H1 (cell line): ENCODE measurements around the gene KLC4. TPM values are rescaled to one million over a fixed set of nuclear protein-coding genes. Genes with fewer than 3 reads are reported as not detected.
A peak's percentile ranks its signal among the peaks of the same experiment; 100 is the strongest.

Experiments
- CTCF ChIA-PET: fragments of 300-600 bp; sonication (Branson Sonifier 250); formaldehyde crosslinking; loops from one replicate; lab custom pipeline; 2021; ENCODE audit not compliant: partially characterized antibody; lab: Charles Lee
- POLR2A ChIA-PET: fragments of 300-600 bp; sonication (Branson Sonifier 250); formaldehyde crosslinking; loops from one replicate; lab custom pipeline; 2021; ENCODE audit warnings: inconsistent platforms; ENCODE audit not compliant: partially characterized antibody; lab: Charles Lee
- DNase-seq, 2 experiments: peaks; one replicate each; pipeline versions ENCODE4 v3.0.0 to v3.0.0-alpha.2; 2010 to 2022; ENCODE audit warnings: low spot score in 2 of 2, low read depth in 1 of 2, mixed read lengths in 1 of 2
- FAIRE-seq: peaks from 2 replicates; lab custom pipeline; 2011; peaks lifted over from hg19 to GRCh38; lab: Jason Lieb, UNC
- H2AFZ ChIP-seq: 2 replicates; pipeline ENCODE4 v1.8.1; 2012; ENCODE audit warnings: low read length, inconsistent platforms
- H2AK5ac ChIP-seq: 2 replicates; pipeline ENCODE4 v1.6.1; 2013; ENCODE audit warnings: low read depth, low read length
- H2BK120ac ChIP-seq: replicated peaks from 2 replicates; pipeline ENCODE3; 2013; ENCODE audit warnings: low read depth, low read length, inconsistent platforms
- H2BK12ac ChIP-seq: 2 replicates; pipeline ENCODE4 v1.6.1; 2013; ENCODE audit warnings: low read depth, low read length
- H2BK15ac ChIP-seq: 2 replicates; pipeline ENCODE4 v1.6.1; 2013; ENCODE audit warnings: low read length
- H2BK20ac ChIP-seq: 2 replicates; pipeline ENCODE4 v1.6.1; 2013; ENCODE audit warnings: low read length
- H2BK5ac ChIP-seq: 2 replicates; pipeline ENCODE4 v1.6.1; 2013; ENCODE audit warnings: low read depth, low read length
- H3K14ac ChIP-seq: 2 replicates; pipeline ENCODE4 v1.6.1; 2013; ENCODE audit warnings: inconsistent platforms; ENCODE audit not compliant: insufficient read length
- H3K18ac ChIP-seq: 2 replicates; pipeline ENCODE4 v1.6.1; 2013; ENCODE audit warnings: low read length; ENCODE audit errors: extremely low read depth
- H3K23ac ChIP-seq: 2 replicates; pipeline ENCODE4 v1.6.1; 2013; ENCODE audit warnings: inconsistent platforms; ENCODE audit not compliant: insufficient read length
- H3K23me2 ChIP-seq: 2 replicates; pipeline ENCODE4 v1.6.1; 2013; ENCODE audit warnings: low read depth, low read length
- H3K27ac ChIP-seq: 2 replicates; pipeline ENCODE4 v1.6.1; 2011; ENCODE audit warnings: low read depth, low read length, inconsistent platforms
- H3K27me3 ChIP-seq, 4 experiments: replicated peaks in 1 of 4; 1 replicate in 1 of 4; 2 replicates in 3 of 4; pipeline versions ENCODE4 v1.6.1 to v1.8.1; 2011 to 2013; ENCODE audit warnings: low read length in 3 of 4, mild to moderate bottlenecking in 3 of 4, inconsistent platforms in 2 of 4, mixed read lengths in 2 of 4, moderate library complexity in 1 of 4; ENCODE audit not compliant: control insufficient read depth in 3 of 4, insufficient read depth in 3 of 4; ENCODE audit errors: extremely low read depth in 1 of 4
- H3K36me3 ChIP-seq, 4 experiments: 2 replicates each; pipeline versions ENCODE4 v1.6.1 to v1.8.1; 2011 to 2013; ENCODE audit warnings: mild to moderate bottlenecking in 4 of 4, low read length in 3 of 4, moderate library complexity in 2 of 4, control low read depth in 1 of 4, inconsistent platforms in 1 of 4; ENCODE audit not compliant: insufficient read depth in 4 of 4, control insufficient read depth in 2 of 4
- H3K4ac ChIP-seq: replicated peaks from 2 replicates; pipeline ENCODE3; 2013; ENCODE audit warnings: low read length, low read depth, mixed read lengths, inconsistent platforms; ENCODE audit not compliant: insufficient read length
- H3K4me1 ChIP-seq, 4 experiments: replicated peaks in 1 of 4; 1 replicate in 1 of 4; 2 replicates in 3 of 4; pipeline versions ENCODE4 v1.6.1 to v1.8.1; 2011 to 2013; ENCODE audit warnings: low read length in 3 of 4, inconsistent platforms in 2 of 4, mixed read lengths in 1 of 4; ENCODE audit not compliant: insufficient read depth in 4 of 4, control insufficient read depth in 3 of 4
- H3K4me2 ChIP-seq, 2 experiments: 2 replicates each; pipeline versions ENCODE4 v1.6.1 to v1.8.1; 2011 to 2013; ENCODE audit warnings: low read depth in 2 of 2, low read length in 2 of 2, control low read depth in 1 of 2, inconsistent platforms in 1 of 2, mild to moderate bottlenecking in 1 of 2; ENCODE audit not compliant: insufficient read depth in 1 of 2
- H3K4me3 ChIP-seq, 4 experiments: fragments of 200-600, 300-600 bp in 1 of 4; sonication (generic), shearing (Covaris generic), sonication (Bioruptor Twin) in 1 of 4; 2 replicates each; pipeline versions ENCODE4 v1.5.1 to v1.8.1; 2011 to 2016; ENCODE audit warnings: low read length in 4 of 4, low read depth in 3 of 4, control low read depth in 2 of 4, inconsistent platforms in 2 of 4, mild to moderate bottlenecking in 2 of 4, mixed read lengths in 1 of 4, moderate library complexity in 1 of 4; ENCODE audit not compliant: insufficient read depth in 2 of 4; ENCODE audit errors: extremely low read depth in 1 of 4
- H3K56ac ChIP-seq: replicated peaks from 2 replicates; pipeline ENCODE3; 2013; ENCODE audit warnings: low read depth, mild to moderate bottlenecking, mixed read lengths, low read length, inconsistent platforms; ENCODE audit not compliant: insufficient read length
- H3K79me1 ChIP-seq: 2 replicates; pipeline ENCODE4 v1.6.1; 2013; ENCODE audit warnings: low read depth, low read length, control low read depth
- H3K79me2 ChIP-seq, 2 experiments: 2 replicates each; pipeline versions ENCODE4 v1.6.1 to v1.8.1; 2012 to 2013; ENCODE audit warnings: low read length in 2 of 2, mild to moderate bottlenecking in 2 of 2, inconsistent platforms in 1 of 2; ENCODE audit not compliant: insufficient read depth in 2 of 2, control insufficient read depth in 1 of 2
- H3K9ac ChIP-seq, 4 experiments: replicated peaks in 1 of 4; 1 replicate in 1 of 4; 2 replicates in 3 of 4; pipeline versions ENCODE4 v1.6.1 to v1.8.1; 2011 to 2013; ENCODE audit warnings: low read depth in 3 of 4, low read length in 3 of 4, control low read depth in 2 of 4, mild to moderate bottlenecking in 2 of 4, moderate library complexity in 2 of 4, inconsistent platforms in 1 of 4; ENCODE audit errors: extremely low read depth in 1 of 4
- H3K9me3 ChIP-seq, 2 experiments: 2 replicates each; pipeline versions ENCODE4 v1.6.1 to v1.8.1; 2012 to 2013; ENCODE audit warnings: mild to moderate bottlenecking in 2 of 2, moderate library complexity in 2 of 2, control low read depth in 1 of 2, inconsistent platforms in 1 of 2, low read depth in 1 of 2, low read length in 1 of 2, mixed read lengths in 1 of 2; ENCODE audit not compliant: insufficient read depth in 2 of 2
- H4K20me1 ChIP-seq, 2 experiments: replicated peaks in 1 of 2; 2 replicates each; pipeline versions ENCODE3 to v1.8.1; 2011 to 2013; ENCODE audit warnings: inconsistent platforms in 2 of 2, low read length in 2 of 2, mild to moderate bottlenecking in 1 of 2; ENCODE audit not compliant: insufficient read depth in 2 of 2, control insufficient read depth in 1 of 2
- H4K5ac ChIP-seq: 2 replicates; pipeline ENCODE4 v1.6.1; 2013; ENCODE audit warnings: low read length, low read depth, mixed read lengths, inconsistent platforms; ENCODE audit not compliant: insufficient read length
- H4K8ac ChIP-seq: 2 replicates; pipeline ENCODE4 v1.8.0; 2013; ENCODE audit warnings: mild to moderate bottlenecking, moderate library complexity, low read length, inconsistent platforms; ENCODE audit not compliant: insufficient read depth; ENCODE audit errors: extremely low read depth
- H4K91ac ChIP-seq: replicated peaks from 2 replicates; pipeline ENCODE3; 2013; ENCODE audit warnings: low read length, mixed read lengths, inconsistent platforms; ENCODE audit not compliant: insufficient read length
- CTCF ChIP-seq, 3 experiments: IDR thresholded peaks; 1 replicate in 2 of 3; 2 replicates in 1 of 3; pipeline versions ENCODE4 v1.5.1 to v1.6.1; 2011; ENCODE audit warnings: low read length in 3 of 3, mild to moderate bottlenecking in 3 of 3, inconsistent platforms in 2 of 3, low read depth in 1 of 3, moderate library complexity in 1 of 3; ENCODE audit not compliant: insufficient read depth in 1 of 3; ENCODE audit errors: control extremely low read depth in 1 of 3
- KDM1A ChIP-seq: fragments of 200-600, 300-600 bp; sonication (generic); IDR thresholded peaks from 2 replicates; pipeline ENCODE4 v1.7.1; 2016; ENCODE audit warnings: mild to moderate bottlenecking, low read length, borderline replicate concordance
- RAD21 ChIP-seq, 2 experiments: IDR thresholded peaks in 1 of 2; conservative IDR thresholded peaks in 1 of 2; 2 replicates each; pipeline ENCODE4 v1.6.1; 2011; ENCODE audit warnings: low read depth in 2 of 2, low read length in 2 of 2, improper control_type of control experiment in 1 of 2, inconsistent platforms in 1 of 2, mild to moderate bottlenecking in 1 of 2, moderate library complexity in 1 of 2
- SUZ12 ChIP-seq: fragments of 200-600 bp; sonication (generic); IDR thresholded peaks from 2 replicates; pipeline ENCODE4 v1.6.1; 2012; ENCODE audit warnings: mild to moderate bottlenecking, inconsistent platforms, low read length, moderate library complexity, mixed read lengths
- WGBS, 2 experiments: shearing (Covaris generic) in 1 of 2; methylation state at CpG; one replicate each; pipeline versions ENCODE4 v1.1.6 to v1.1.7; 2013 to 2015; ENCODE audit warnings: low lambda C conversion rate in 2 of 2, mixed read lengths in 2 of 2, inconsistent platforms in 1 of 2, low coverage in 1 of 2, missing lambda C conversion rate in 1 of 2; ENCODE audit not compliant: insufficient replicate concordance in 2 of 2, insufficient coverage in 1 of 2, insufficient read length in 1 of 2; ENCODE audit errors: extremely low coverage in 1 of 2, missing lambda C conversion rate in 1 of 2; 5-methylcytosine and 5-hydroxymethylcytosine counted together
- polyA plus RNA-seq, 7 experiments: library from polyadenylated mRNA; depleted of rRNA in 3 of 7; stranded (reverse) in 5 of 7; unstranded in 2 of 7; fragments of >200 nt in 5 of 7; fragments of 200-250 nt in 2 of 7; gene quantifications; 1 replicate in 5 of 7; 2 replicates in 1 of 7; 4 replicates in 1 of 7; pipeline versions ENCODE4 v1.2.1 to v1.2.3, GENCODE V29; 2011 to 2013; ENCODE audit warnings: missing spikeins in 2 of 7, mixed read lengths in 2 of 7
- total RNA-seq: library from RNA; stranded (reverse); fragmentation: NEBNext Ultra II Directional; extraction: Animal tissue kit (Norgen Biotek cat#: 25700); gene quantifications from 2 replicates; pipeline ENCODE4 v1.2.1, GENCODE V29; 2021

KLC4 gene
- total and polyA plus RNA-seq, 2 of the 8 experiments (the other 6 are each of a cell fraction or from before 2014, with no cell fraction given) = 15.7 to 28.5 TPM

DNA sequence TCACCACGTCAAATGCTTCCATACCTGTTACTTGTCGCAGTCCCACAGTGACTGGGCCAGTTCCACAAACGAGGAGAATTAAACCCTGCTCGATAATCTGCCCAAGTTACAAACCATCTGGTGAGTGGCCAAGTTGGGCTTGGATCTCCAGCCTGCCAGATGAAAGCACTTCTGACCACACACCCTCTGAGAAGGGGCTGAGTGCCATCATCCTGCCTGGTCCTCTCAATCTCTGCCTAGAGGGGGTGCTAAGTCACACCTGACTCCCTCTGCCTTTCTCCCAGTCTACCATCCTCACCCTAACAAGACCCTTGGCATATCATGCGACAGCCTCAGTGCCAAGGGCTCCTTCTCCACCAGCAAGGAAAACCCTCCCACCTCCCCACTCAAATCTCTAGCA lies 22.2 kb upstream of the KLC4 start:
- FAIRE-seq (no peak), DNase-seq (no peak)
- TF ChIP-seq RAD21 (IDR thresholded peaks at IDR 0.05 in 1 of 2, conservative IDR thresholded peaks at IDR 0.05 in 1 of 2; ENCODE audit: low read depth in 2 of 2, low read length in 2 of 2) = peak in 1 of 2 experiments; percentile 7; a peak in 1 of 4 replicates
- TF ChIP-seq CTCF (IDR thresholded peaks at IDR 0.05; ENCODE audit: control extremely low read depth in 1 of 3, insufficient read depth in 1 of 3, low read depth in 1 of 3, low read length in 3 of 3) = peak in 1 of 3 experiments; percentile 27; a peak in 1 of 4 replicates
- no peak for TF ChIP-seq KDM1A
- TF ChIP-seq SUZ12 = no peak
- Histone ChIP-seq H3K23ac (no peak overlapping the region), H3K56ac (no peak overlapping the region), H2BK15ac (no peak overlapping the region), H3K4ac (no peak overlapping the region), H3K9ac (no peak overlapping the region), H2BK20ac (no peak overlapping the region), H3K79me1 (no peaks in the 10 kb centered on the region), H3K27ac (no peak overlapping the region), H3K14ac (no peak overlapping the region), H3K36me3 (peaks cover 2 to 26% (median 13%) of the 10 kb centered on the region in 4 experiments; a peak in 4 of 8 replicates), H2BK12ac (no peak overlapping the region), H2AFZ (no peak overlapping the region), H2AK5ac (no peak overlapping the region), H3K27me3 (no peaks in the 10 kb centered on the region), H3K4me2 (no peak overlapping the region), H3K79me2 (no peaks in the 10 kb centered on the region), H2BK5ac (no peak overlapping the region), H3K23me2 (peaks cover 2% of the 10 kb centered on the region; the same call in 1 of the 2 replicates), H3K18ac (no peak overlapping the region), H3K4me1 (no peaks in the 10 kb centered on the region), H4K20me1 (peaks cover 2 to 18% of the 10 kb centered on the region in 2 experiments), H2BK120ac (no peak overlapping the region), H4K91ac (no peak overlapping the region), H3K4me3 (no peak overlapping the region), H4K5ac (no peak overlapping the region), H3K9me3 (no peaks in the 10 kb centered on the region), H4K8ac (no peak overlapping the region)
- 94% methylated on average over 5 of the region's 5 CpGs; no CpG with 5 or more reads in 1 of the 2 experiments for WGBS, 2 experiments
- POLR2A ChIA-PET = interaction anchor here (0.6 to 29.7 kb wide), 4 partner anchors 5 to 358 kb away, joined by 3 to 584 read pairs (median 294); partner anchors contain the start of genes CUL7, KLHDC3, MEA1 and RRP36
- CTCF ChIA-PET = interaction anchor here (0.8 to 1.5 kb wide), 5 partner anchors 16 to 107 kb away, joined by 3 to 4 read pairs (median 4); partner anchors contain the start of gene RRP36
